ENCODE measurements around the gene YY1. TPM values are rescaled to one million over a fixed set of nuclear protein-coding genes. Genes with fewer than 3 reads are reported as not detected.

Gene YY1
- total RNA-seq, 1 experiment from 2014 or later, result 73.3 TPM

DNA sequence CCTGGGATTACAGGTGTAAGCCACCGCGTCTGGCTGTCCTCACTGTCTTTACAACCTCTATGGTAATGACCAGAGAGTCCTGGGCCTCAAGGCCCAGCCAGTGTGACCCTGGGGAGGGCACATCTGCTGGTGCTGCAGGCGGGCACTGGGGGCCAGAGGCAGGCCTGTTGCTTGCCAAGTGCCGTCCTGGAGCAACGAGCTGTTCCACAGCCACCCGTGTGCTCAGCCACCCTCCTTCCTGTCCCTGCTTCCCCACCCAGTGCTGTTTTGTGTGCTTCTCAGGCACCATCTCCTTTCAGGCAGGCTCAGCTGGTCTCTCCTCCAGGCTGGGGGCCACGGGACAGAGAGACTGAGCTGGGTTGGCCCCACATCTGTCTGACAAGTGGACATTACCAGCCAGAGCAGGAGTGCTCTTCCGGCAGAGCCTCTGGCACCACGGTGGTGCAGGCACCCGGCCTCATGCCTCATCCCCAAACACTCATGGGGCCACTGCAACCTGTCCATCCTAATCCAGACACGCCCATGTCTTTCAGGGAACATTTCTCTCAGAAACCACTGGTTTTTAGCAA, 93.2 kb downstream of the YY1 start:
- intact Hi-C loops (cut with micrococcal nuclease), result no loop called here
- POLR2A ChIA-PET, result no interaction called here
- Mint-ChIP-seq H3K27me3 (ENCODE audit: insufficient read depth, unreplicated experiment) (no peaks in the 10 kb centered on the region), H3K4me1 (ENCODE audit: insufficient read depth, unreplicated experiment) (no peaks in the 10 kb centered on the region), H3K4me3 (ENCODE audit: unreplicated experiment) (no peak overlapping the region), H3K36me3 (ENCODE audit: insufficient read depth, unreplicated experiment) (peaks cover 22% of the 10 kb centered on the region), H3K27ac (ENCODE audit: low read depth, unreplicated experiment) (no peak overlapping the region), H3K9me3 (ENCODE audit: unreplicated experiment) (no peaks in the 10 kb centered on the region)
- TF ChIP-seq, protein P1, sequence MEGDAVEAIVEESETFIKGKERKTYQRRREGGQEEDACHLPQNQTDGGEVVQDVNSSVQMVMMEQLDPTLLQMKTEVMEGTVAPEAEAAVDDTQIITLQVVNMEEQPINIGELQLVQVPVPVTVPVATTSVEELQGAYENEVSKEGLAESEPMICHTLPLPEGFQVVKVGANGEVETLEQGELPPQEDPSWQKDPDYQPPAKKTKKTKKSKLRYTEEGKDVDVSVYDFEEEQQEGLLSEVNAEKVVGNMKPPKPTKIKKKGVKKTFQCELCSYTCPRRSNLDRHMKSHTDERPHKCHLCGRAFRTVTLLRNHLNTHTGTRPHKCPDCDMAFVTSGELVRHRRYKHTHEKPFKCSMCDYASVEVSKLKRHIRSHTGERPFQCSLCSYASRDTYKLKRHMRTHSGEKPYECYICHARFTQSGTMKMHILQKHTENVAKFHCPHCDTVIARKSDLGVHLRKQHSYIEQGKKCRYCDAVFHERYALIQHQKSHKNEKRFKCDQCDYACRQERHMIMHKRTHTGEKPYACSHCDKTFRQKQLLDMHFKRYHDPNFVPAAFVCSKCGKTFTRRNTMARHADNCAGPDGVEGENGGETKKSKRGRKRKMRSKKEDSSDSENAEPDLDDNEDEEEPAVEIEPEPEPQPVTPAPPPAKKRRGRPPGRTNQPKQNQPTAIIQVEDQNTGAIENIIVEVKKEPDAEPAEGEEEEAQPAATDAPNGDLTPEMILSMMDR (IDR thresholded peaks at IDR 0.05; ENCODE audit: unreplicated experiment), result no peak
- no peak for DNase-seq (ENCODE audit: unreplicated experiment)
- CTCF ChIA-PET, result interaction anchor here (0.6 kb wide), 2 partner anchors 30 to 1982 kb away, joined by 4 to 5 read pairs; no protein-coding TSS in a partner anchor
- no TSS peak for BruUV-seq (replicated peaks)

Small RNA genes within 50 kb of the gene (microRNA-seq; reads per million reads assigned to microRNA genes)
- 122 reads per million, percentile 74 among the genes with 10 or more reads in this experiment for gene MIR345
- gene MIR6764, result 0.53 reads per million

Other genes with a start within 250 kb of the YY1 start
- gene EVL, start 173.7 kb upstream of the YY1 start, total RNA-seq (2022), result 52.5 and 55.4 TPM in 2 replicates
- 0.07 and 0.39 TPM in 2 replicates for gene DEGS2, start 79.5 kb upstream of the YY1 start, total RNA-seq (2022)
- 33.9 and 49.2 TPM in 2 replicates for gene SLC25A29, start 67.3 kb downstream of the YY1 start, total RNA-seq (2022)
- gene SLC25A47, start 84.2 kb downstream of the YY1 start, total RNA-seq (2022), result not detected in 2 replicates
- 14.3 and 18.2 TPM in 2 replicates for gene WDR25, start 137.3 kb downstream of the YY1 start, total RNA-seq (2022)

All from MCF 10A (cell line).